ENCODE data around the gene MS4A1. TPM values are rescaled to one million over a fixed set of nuclear protein-coding genes. Genes with fewer than 3 reads are reported as not detected.
A peak's percentile ranks its signal among the peaks of the same experiment; 100 is the strongest.
"Not testable (repeated sequence)": the region's sequence is repeated elsewhere in the genome, so short reads cannot be mapped to it uniquely, and the experiment has no call there.

Gene MS4A1
- total and polyA plus RNA-seq, 4 experiments from 2014 or later, result 1.0 to 10.2 (median 5.2) TPM

GRCh38 chr11:60447070-60447469, 8.6 kb upstream of the MS4A1 start:
- ChIA-PET POLR2A (ENCODE audit: partially characterized antibody) (no interaction called here), CTCF (ENCODE audit: partially characterized antibody) (no interaction called here)
- Histone ChIP-seq H3K4me3 (ENCODE audit: low read length in 2 of 2) (no peak overlapping the region), H3K27ac (ENCODE audit: low read depth, low read length) (peak overlapping the region; percentile 1), H3K36me3 (ENCODE audit: insufficient read depth, low read length) (no peaks in the 10 kb centered on the region), H3K4me1 (ENCODE audit: insufficient read depth, low read length) (peaks cover 16% of the 10 kb centered on the region), H3K27me3 (ENCODE audit: insufficient read depth, low read length) (no peaks in the 10 kb centered on the region), H3K9me3 (ENCODE audit: control insufficient read depth in 1 of 2, low read length in 2 of 2) (no peaks in the 10 kb centered on the region)
- peaks cover 0 to 6% (median 0%) of the 10 kb centered on the region in 8 donors for H3K9me3 Mint-ChIP-seq
- no peak for DNase-seq
- intact Hi-C loops (cut with micrococcal nuclease), result no loop called here
- H3K4me1 Mint-ChIP-seq, result peaks cover 15 to 24% (median 18%) of the 10 kb centered on the region in 4 donors
- H3K36me3 Mint-ChIP-seq, result no peaks in the 10 kb centered on the region
- peak overlapping the region in 4 of 7 donors; percentile 30 to 91 (median 79) for H3K27ac Mint-ChIP-seq
- no peaks in the 10 kb centered on the region for H3K27me3 Mint-ChIP-seq
- H3K4me3 Mint-ChIP-seq, result peak overlapping the region in 4 of 8 donors; percentile 5 to 92 (median 86)

GRCh38 chr11:60447846-60448245, 7.8 kb upstream of the MS4A1 start:
- H3K4me3 Mint-ChIP-seq, result no peak overlapping the region
- peak overlapping the region in 1 of 7 donors; percentile 3 for H3K27ac Mint-ChIP-seq
- no peaks in the 10 kb centered on the region for H3K36me3 ChIP-seq (ENCODE audit: insufficient read depth, low read length)
- H3K36me3 Mint-ChIP-seq, result no peaks in the 10 kb centered on the region
- no peak for DNase-seq
- POLR2A ChIA-PET (ENCODE audit: partially characterized antibody), result no interaction called here
- H3K4me3 ChIP-seq (ENCODE audit: low read length in 2 of 2), result no peak overlapping the region
- H3K27me3 Mint-ChIP-seq, result no peaks in the 10 kb centered on the region
- intact Hi-C loops (cut with micrococcal nuclease), result no loop called here
- H3K27me3 ChIP-seq (ENCODE audit: insufficient read depth, low read length), result no peaks in the 10 kb centered on the region
- no peak overlapping the region for H3K27ac ChIP-seq (ENCODE audit: low read depth, low read length)
- H3K9me3 Mint-ChIP-seq, result peaks cover 0 to 8% (median 0%) of the 10 kb centered on the region in 8 donors
- peaks cover 13 to 20% (median 16%) of the 10 kb centered on the region in 4 donors for H3K4me1 Mint-ChIP-seq
- no peaks in the 10 kb centered on the region for H3K9me3 ChIP-seq (ENCODE audit: control insufficient read depth in 1 of 2, low read length in 2 of 2)
- peaks cover 16% of the 10 kb centered on the region for H3K4me1 ChIP-seq (ENCODE audit: insufficient read depth, low read length)
- CTCF ChIA-PET (ENCODE audit: partially characterized antibody), result no interaction called here

GRCh38 chr11:60451185-60451584, 4.5 kb upstream of the MS4A1 start:
- CTCF ChIA-PET (ENCODE audit: partially characterized antibody); intact Hi-C loops (cut with micrococcal nuclease); H3K27me3 ChIP-seq (ENCODE audit: insufficient read depth, low read length); H3K27me3 Mint-ChIP-seq; H3K36me3 Mint-ChIP-seq; H3K36me3 ChIP-seq (ENCODE audit: insufficient read depth, low read length); H3K4me3 ChIP-seq (ENCODE audit: low read length in 2 of 2); DNase-seq; H3K27ac ChIP-seq (ENCODE audit: low read depth, low read length); POLR2A ChIA-PET (ENCODE audit: partially characterized antibody); H3K27ac Mint-ChIP-seq; H3K4me3 Mint-ChIP-seq; H3K9me3 ChIP-seq (ENCODE audit: control insufficient read depth in 1 of 2, low read length in 2 of 2); H3K9me3 Mint-ChIP-seq: not testable (repeated sequence)
- peaks cover 20% of the 10 kb centered on the region for H3K4me1 ChIP-seq (ENCODE audit: insufficient read depth, low read length)
- peaks cover 8 to 34% (median 18%) of the 10 kb centered on the region in 4 donors for H3K4me1 Mint-ChIP-seq

- Mint-ChIP-seq H3K9me3 (peaks cover 0 to 8% (median 0%) of the 10 kb centered on the region in 8 donors), H3K27me3 (peaks cover 3 to 7% of the 10 kb centered on the region in 2 donors), H3K4me1 (peaks cover 8 to 23% (median 14%) of the 10 kb centered on the region in 4 donors), H3K27ac (peak overlapping the region in 1 of 7 donors; percentile 26), H3K4me3 (no peak overlapping the region), H3K36me3 (no peaks in the 10 kb centered on the region)
- DNase-seq, result no peak
- H3K27me3 ChIP-seq (ENCODE audit: insufficient read depth, low read length), result no peaks in the 10 kb centered on the region
- ChIA-PET POLR2A (ENCODE audit: partially characterized antibody) (no interaction called here), CTCF (ENCODE audit: partially characterized antibody) (no interaction called here)
- no peaks in the 10 kb centered on the region for H3K9me3 ChIP-seq (ENCODE audit: control insufficient read depth in 1 of 2, low read length in 2 of 2)
- intact Hi-C loops (cut with micrococcal nuclease), result no loop called here
- no peak overlapping the region for H3K4me3 ChIP-seq (ENCODE audit: low read length in 2 of 2)
- peaks cover 8% of the 10 kb centered on the region for H3K4me1 ChIP-seq (ENCODE audit: insufficient read depth, low read length)
- no peaks in the 10 kb centered on the region for H3K36me3 ChIP-seq (ENCODE audit: insufficient read depth, low read length)
- H3K27ac ChIP-seq (ENCODE audit: low read depth, low read length), result no peak overlapping the region
These were observed 1.4 kb upstream of the MS4A1 start for GRCh38 chr11:60454212-60454611.

GRCh38 chr11:60457576-60457975, 1.9 kb downstream of the MS4A1 start:
- no peaks in the 10 kb centered on the region for H3K27me3 ChIP-seq (ENCODE audit: insufficient read depth, low read length)
- peaks cover 8% of the 10 kb centered on the region for H3K4me1 ChIP-seq (ENCODE audit: insufficient read depth, low read length)
- no peaks in the 10 kb centered on the region for H3K36me3 Mint-ChIP-seq
- H3K27ac ChIP-seq (ENCODE audit: low read depth, low read length), result no peak overlapping the region
- ChIA-PET CTCF (ENCODE audit: partially characterized antibody) (no interaction called here), POLR2A (ENCODE audit: partially characterized antibody) (no interaction called here)
- H3K4me1 Mint-ChIP-seq, result peaks cover 11 to 23% (median 14%) of the 10 kb centered on the region in 4 donors
- no peaks in the 10 kb centered on the region for H3K9me3 Mint-ChIP-seq
- H3K27me3 Mint-ChIP-seq, result peaks cover 3 to 7% of the 10 kb centered on the region in 2 donors
- intact Hi-C loops (cut with micrococcal nuclease), result no loop called here
- no peak overlapping the region for H3K4me3 ChIP-seq (ENCODE audit: low read length in 2 of 2)
- H3K9me3 ChIP-seq (ENCODE audit: control insufficient read depth in 1 of 2, low read length in 2 of 2), result no peaks in the 10 kb centered on the region
- no peak for DNase-seq
- no peaks in the 10 kb centered on the region for H3K36me3 ChIP-seq (ENCODE audit: insufficient read depth, low read length)
- H3K4me3 Mint-ChIP-seq, result no peak overlapping the region
- no peak overlapping the region for H3K27ac Mint-ChIP-seq

- Histone ChIP-seq H3K9me3 (ENCODE audit: control insufficient read depth in 1 of 2, low read length in 2 of 2) (no peaks in the 10 kb centered on the region), H3K27me3 (ENCODE audit: insufficient read depth, low read length) (no peaks in the 10 kb centered on the region), H3K4me1 (ENCODE audit: insufficient read depth, low read length) (peaks cover 8% of the 10 kb centered on the region), H3K4me3 (ENCODE audit: low read length in 2 of 2) (no peak overlapping the region), H3K27ac (ENCODE audit: low read depth, low read length) (no peak overlapping the region), H3K36me3 (ENCODE audit: insufficient read depth, low read length) (no peaks in the 10 kb centered on the region)
- intact Hi-C loops (cut with micrococcal nuclease), result no loop called here
- DNase-seq, result no peak
- CTCF ChIA-PET (ENCODE audit: partially characterized antibody), result interaction anchor here (1.1 kb wide), 1 partner anchor 96 kb away, joined by 4 read pairs; no protein-coding TSS in a partner anchor
- H3K4me3 Mint-ChIP-seq, result no peak overlapping the region
- no peak overlapping the region for H3K27ac Mint-ChIP-seq
- no peaks in the 10 kb centered on the region for H3K9me3 Mint-ChIP-seq
- peaks cover 5 to 7% of the 10 kb centered on the region in 2 donors for H3K27me3 Mint-ChIP-seq
- POLR2A ChIA-PET (ENCODE audit: partially characterized antibody), result no interaction called here
- H3K4me1 Mint-ChIP-seq, result peaks cover 11 to 21% (median 14%) of the 10 kb centered on the region in 4 donors
- H3K36me3 Mint-ChIP-seq, result no peaks in the 10 kb centered on the region
These were observed 3.7 kb downstream of the MS4A1 start for GRCh38 chr11:60459345-60459744.

- Histone ChIP-seq H3K4me1 (ENCODE audit: insufficient read depth, low read length) (no peaks in the 10 kb centered on the region), H3K4me3 (ENCODE audit: low read length in 2 of 2) (no peak overlapping the region), H3K9me3 (ENCODE audit: control insufficient read depth in 1 of 2, low read length in 2 of 2) (no peaks in the 10 kb centered on the region), H3K27me3 (ENCODE audit: insufficient read depth, low read length) (no peaks in the 10 kb centered on the region), H3K27ac (ENCODE audit: low read depth, low read length) (no peak overlapping the region), H3K36me3 (ENCODE audit: insufficient read depth, low read length) (no peaks in the 10 kb centered on the region)
- Mint-ChIP-seq H3K4me1 (no peaks in the 10 kb centered on the region), H3K27ac (no peak overlapping the region), H3K4me3 (no peak overlapping the region), H3K27me3 (peaks cover 12 to 14% of the 10 kb centered on the region in 2 donors), H3K36me3 (peaks cover 0 to 2% of the 10 kb centered on the region in 2 donors), H3K9me3 (no peaks in the 10 kb centered on the region)
- CTCF ChIA-PET (ENCODE audit: partially characterized antibody), result no interaction called here
- no peak for DNase-seq
- POLR2A ChIA-PET (ENCODE audit: partially characterized antibody), result no interaction called here
- intact Hi-C loops (cut with micrococcal nuclease), result no loop called here
These were observed 13.2 kb downstream of the MS4A1 start for GRCh38 chr11:60468829-60469228.

GRCh38 chr11:60469723-60470122, 14.1 kb downstream of the MS4A1 start:
- POLR2A ChIA-PET (ENCODE audit: partially characterized antibody), result no interaction called here
- H3K36me3 ChIP-seq (ENCODE audit: insufficient read depth, low read length), result no peaks in the 10 kb centered on the region
- CTCF ChIA-PET (ENCODE audit: partially characterized antibody), result no interaction called here
- Mint-ChIP-seq H3K27me3 (peaks cover 12 to 14% of the 10 kb centered on the region in 2 donors), H3K9me3 (peaks cover 0 to 5% (median 0%) of the 10 kb centered on the region in 8 donors), H3K27ac (no peak overlapping the region), H3K4me3 (no peak overlapping the region), H3K36me3 (peaks cover 0 to 2% of the 10 kb centered on the region in 2 donors), H3K4me1 (no peaks in the 10 kb centered on the region)
- no peaks in the 10 kb centered on the region for H3K27me3 ChIP-seq (ENCODE audit: insufficient read depth, low read length)
- H3K4me1 ChIP-seq (ENCODE audit: insufficient read depth, low read length), result no peaks in the 10 kb centered on the region
- no peak overlapping the region for H3K4me3 ChIP-seq (ENCODE audit: low read length in 2 of 2)
- intact Hi-C loops (cut with micrococcal nuclease), result no loop called here
- no peak overlapping the region for H3K27ac ChIP-seq (ENCODE audit: low read depth, low read length)
- H3K9me3 ChIP-seq (ENCODE audit: control insufficient read depth in 1 of 2, low read length in 2 of 2), result no peaks in the 10 kb centered on the region
- DNase-seq, result no peak

Data from CD4-positive, alpha-beta memory T cell (primary cell).